Activated CD8-positive, alpha-beta memory T cell treated with anti-CD3 and anti-CD28 coated beads, Interleukin-2, amount 50 U/mL, for 1 hour (primary cell): ENCODE results near the gene NPL.

Experiments
- DNase-seq: peaks from one replicate; pipeline ENCODE4 v3.0.0-alpha.2; 2020; ENCODE audit errors: extremely low read depth

Gene NPL

GRCh38 chr1:182778862-182779261 lies 10.7 kb upstream of the NPL start:
- DNase-seq: no peak

DNA sequence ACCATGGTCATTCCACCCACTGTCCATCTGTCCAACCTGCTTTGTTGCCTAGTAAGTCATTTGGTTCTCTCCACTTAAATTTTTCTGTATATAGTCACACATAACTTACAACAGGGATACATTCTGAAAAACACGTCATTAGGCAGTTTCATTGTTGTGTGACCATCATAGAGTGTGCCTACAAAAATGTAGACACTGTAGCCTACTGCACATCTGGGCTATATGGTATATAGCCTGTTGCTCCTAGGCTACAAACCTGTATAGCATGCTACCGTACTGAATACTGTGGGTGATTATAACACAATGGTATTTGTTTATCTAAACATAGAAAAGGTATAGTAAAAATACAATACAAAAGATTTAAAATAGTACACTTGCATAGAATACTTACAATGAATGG lies 10.0 kb upstream of the NPL start:
- no peak for DNase-seq

- peak; percentile 22 for DNase-seq
Measured at GRCh38 chr1:182781841-182782586, 7.6 kb upstream of the NPL start.

- DNase-seq: no peak
Measured at GRCh38 chr1:182782587-182782913, 7.0 kb upstream of the NPL start.

DNA sequence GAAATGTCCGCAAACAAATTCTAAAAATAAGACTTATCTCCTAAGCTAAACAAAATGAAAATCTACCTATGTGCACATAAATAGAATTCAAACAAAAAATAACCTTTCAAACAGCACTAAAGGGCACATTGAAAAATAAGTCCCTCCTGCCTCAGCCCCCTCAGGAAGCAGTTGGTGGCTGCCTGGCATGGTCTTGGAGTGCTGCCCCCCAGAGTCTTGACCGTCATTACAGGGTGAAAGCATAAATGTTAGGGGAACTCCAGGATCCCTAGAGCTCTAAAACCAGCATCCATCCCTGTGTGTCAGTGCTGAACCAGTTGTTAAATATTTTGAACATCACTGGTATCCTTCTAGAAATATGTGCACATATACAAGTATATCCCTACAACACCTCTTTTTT lies 6.5 kb upstream of the NPL start:
- DNase-seq: no peak

DNA sequence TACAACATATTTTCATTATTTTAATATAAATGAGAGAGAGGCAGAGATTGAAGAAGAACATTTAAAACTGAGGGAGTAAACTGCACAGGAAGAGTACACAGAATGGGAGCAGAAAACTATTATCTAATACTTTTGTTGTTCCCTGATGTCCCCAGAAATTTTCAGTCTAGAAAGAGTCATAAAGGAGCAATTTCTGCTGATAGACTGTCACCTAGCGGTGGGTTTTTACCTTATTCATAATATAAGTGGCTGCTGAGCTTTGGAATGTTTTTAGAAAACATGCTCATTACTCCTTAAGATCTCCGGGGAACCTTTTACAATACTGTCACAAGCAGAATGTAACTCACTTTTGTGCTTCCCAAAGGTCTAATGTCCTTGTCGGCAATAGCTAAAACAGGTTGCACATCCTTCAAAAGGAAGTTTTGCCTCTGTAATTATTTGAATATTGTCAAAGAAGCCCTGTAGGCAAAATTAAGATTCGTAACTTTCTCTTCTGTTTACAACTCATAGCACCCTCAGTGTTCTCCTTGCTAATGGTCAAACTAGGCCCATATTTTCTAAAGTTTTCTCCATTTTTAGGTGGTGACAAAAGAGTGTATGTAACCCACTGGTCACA lies 4.9 kb upstream of the NPL start:
- no peak for DNase-seq

DNA sequence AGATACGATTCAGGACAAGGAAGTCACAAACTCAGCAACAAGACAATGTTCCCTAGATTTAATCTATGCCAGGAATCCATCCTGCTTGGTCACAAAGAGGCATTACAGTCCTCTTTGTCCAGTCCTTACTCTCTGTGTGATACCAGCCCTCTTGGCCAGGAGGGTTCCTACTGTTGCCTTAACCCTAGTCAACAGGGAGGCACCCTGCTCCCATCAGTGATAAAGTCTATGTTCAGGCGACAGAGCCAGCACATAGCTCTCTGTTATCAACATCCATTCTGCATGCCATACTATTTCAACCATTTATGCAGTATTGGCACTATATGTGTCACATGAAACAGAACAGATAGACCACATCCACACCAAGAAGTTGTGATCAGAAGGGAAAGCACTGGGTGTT lies 4.4 kb upstream of the NPL start:
- no peak for DNase-seq

GRCh38 chr1:182786223-182786994 lies 3.2 kb upstream of the NPL start:
- DNase-seq: no peak

- DNase-seq: no peak
Measured at GRCh38 chr1:182786995-182787324, 2.6 kb upstream of the NPL start.

DNA sequence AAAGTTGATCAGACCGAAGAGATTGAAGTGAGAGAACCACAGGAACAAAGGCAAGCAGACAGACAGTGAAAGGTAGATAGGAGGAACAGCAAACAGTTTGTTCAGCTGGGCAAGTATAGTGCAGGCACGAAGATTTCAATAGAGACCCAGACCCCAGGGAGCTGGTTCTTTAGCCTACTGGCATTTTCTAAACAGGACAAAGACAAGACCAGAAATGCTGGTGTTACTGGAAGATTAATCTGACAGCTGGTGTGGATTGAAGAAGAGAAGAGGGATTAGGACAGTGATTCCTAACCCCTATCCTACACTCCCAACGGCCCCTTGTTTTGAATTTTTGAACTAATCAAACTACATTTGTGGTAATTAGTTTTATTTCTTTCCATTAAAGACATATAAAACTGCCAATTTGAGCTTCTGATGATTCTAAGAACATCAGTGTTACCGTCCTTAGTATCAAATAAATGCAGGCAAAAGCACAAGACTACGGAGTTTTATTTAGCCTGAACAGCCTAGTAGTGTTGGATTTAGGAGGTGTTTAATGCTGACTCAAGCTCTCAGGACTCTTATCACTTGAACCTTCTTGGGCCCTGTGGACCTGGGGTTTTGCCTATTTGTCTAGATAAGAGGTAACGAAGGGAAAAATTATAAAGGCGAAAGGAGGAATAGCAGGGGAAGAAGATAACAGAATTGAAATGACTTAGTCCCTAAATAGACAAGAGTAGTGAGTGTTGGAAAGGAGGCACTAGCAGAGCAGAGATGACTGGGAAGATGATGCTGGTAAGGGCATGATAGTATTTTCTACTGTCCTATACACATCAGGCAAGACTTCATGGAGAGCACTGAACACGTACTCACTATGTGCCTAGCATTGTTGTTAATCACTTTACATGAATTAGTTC lies 2.0 kb downstream of the NPL start:
- DNase-seq: no peak

DNA sequence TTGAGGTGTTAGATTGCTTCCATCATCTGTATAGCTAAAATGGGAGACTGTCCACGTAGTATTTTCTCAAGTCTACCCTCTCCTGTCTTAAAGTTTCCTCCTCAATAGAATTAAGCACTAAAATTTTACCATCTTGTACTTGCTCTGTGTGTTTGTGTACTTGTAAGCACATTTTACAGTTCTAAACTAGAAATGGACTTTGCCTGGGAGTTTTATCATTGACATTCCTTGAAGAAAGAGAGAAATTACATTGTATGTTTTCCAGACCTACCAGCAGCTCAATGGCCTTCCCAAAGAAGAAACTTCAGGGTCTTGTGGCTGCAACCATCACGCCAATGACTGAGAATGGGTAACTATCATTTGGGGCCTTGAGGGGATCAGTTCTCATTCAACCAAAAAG lies 4.5 kb downstream of the NPL start:
- DNase-seq: no peak

DNA sequence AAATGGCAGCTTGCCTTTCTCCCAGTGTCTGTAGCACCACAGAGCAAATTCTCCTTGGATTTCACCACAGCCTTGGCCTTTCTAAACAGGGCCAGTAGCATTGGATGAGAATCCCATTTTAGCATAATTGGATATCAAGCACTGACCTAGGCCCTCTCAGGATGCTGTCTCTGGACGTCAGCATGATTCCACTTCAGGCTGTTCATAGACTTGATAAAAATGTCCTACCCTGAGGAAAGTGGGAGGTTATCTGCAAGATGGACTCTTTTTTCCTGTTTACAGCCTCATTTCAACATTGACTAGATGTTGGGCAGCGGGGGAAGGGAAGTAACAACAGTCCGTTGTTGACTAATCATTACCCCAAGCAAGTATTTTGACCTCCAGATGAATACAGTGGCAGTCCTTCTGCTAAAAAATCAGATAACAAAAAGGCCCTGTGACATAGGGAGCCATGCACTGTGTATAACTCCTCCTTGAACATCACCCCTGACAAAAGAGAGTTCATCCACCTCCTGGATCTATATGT lies 5.2 kb downstream of the NPL start:
- DNase-seq: no peak

DNA sequence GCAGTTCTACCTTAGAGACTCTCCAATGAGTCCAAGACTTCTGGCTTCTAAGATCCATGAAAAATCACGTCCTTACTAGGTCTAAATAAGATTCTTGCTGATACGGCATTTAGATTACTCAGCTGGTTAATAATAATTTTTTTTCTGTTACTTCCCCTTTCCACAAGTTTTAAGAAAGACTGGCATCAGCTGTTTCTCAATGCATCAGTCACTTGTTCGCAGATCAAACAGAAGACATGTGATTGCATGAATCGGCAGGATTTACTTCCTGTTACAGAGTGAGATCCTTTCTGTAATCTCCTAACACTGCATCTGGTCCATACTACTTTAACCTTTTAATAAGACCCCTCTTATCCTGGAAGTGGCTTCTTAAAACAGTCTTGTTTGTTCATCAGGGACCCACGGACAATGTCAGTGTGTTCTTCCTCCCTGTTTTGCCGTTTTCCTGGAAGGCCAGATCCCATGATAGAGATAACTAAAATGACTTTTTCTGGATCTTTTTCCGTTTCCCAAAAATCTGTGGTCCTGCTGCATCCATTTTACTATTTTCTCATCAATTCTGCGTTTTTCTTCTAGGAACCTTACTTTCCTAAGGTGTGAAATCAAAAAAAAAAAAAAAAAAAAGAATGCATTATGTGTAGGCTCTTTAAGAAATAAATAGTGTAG lies 6.1 kb downstream of the NPL start:
- DNase-seq: no peak

DNA sequence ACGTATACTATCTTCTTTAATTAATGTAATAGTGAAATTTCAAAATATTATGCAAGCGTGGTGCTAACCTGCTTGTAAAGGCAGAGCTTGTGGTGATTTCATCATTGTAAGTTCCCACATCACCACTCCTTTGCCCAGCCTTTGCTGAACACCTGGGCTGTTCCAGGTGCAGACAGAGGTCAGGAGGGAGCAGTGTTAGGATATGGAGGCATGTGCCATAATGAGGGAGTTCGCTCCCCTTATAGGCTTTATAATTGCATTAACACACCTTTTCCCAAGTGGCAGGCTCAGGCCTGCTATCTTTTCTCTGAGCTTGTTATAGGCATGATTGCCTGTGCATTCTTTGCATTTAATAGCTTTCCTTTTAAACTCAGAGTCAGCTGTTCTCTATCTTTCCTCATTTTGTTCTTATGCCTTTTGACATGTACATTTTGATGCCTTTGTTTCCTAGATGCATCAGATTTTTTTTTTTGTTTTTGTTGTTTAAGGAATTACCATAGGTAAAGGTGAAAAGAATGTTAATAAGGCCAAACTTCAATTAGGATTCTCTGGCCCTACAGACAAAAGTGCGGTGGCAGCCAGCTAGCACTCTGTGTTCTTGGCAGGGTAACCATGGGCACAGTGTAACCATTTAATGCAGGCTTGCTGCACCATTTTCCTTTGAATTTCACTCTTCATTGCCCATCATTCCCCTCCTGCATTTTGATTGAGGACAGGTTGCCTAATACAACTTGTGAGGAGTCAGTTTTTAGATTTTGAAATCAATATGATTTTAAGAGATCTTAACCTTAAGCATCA lies 12.6 kb downstream of the NPL start:
- DNase-seq: no peak

GRCh38 chr1:182803846-182804245 lies 14.3 kb downstream of the NPL start:
- no peak for DNase-seq

DNA sequence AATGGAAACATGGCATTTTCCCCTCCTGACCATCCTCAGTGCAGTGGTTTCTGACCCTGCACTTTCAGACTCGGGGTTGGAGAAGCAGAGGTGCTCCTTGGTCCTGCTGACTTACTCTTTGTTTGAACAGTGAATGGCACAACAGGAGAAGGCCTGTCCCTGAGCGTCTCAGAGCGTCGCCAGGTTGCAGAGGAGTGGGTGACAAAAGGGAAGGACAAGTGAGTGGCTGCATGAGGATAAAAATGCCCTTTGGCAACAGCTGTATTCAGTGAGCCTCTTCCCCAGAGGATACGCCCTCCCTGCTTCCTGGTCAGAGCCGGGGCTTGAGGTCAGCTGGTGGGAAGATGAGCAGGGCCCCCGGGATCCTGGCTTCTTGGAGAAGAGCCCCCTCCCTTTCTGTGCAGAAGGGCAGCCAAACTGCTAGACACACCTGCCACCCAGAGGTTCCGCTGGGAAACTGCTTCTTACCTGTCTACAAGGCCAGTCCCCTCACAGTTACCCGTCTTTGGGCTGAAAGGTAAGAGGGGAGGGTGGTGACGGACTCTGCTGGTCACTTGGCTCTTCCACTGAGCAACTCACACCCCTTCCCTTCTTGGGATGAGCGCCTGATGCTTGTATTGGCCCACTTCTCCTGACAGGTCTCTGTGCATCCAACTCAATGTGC lies 16.6 kb downstream of the NPL start:
- no peak for DNase-seq

DNA sequence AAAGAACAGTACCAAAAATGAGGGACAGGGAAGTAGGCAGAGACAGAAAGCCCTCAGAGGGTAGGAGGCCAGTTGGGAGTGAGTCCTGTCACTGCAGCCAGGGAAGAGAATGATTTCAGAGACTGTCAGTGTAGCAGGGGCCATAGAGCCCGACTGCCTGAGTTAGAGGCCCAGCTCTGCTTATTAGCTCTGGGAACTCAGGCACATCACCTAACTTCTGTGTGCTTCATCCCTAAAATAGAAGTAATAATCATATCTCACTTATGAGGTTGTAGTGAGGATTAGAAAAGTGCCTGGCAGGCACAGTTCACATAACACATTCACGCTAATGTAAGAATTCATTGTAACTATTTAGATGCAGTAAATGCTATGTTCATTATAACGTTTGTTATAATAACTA lies 18.3 kb downstream of the NPL start:
- no peak for DNase-seq

DNA sequence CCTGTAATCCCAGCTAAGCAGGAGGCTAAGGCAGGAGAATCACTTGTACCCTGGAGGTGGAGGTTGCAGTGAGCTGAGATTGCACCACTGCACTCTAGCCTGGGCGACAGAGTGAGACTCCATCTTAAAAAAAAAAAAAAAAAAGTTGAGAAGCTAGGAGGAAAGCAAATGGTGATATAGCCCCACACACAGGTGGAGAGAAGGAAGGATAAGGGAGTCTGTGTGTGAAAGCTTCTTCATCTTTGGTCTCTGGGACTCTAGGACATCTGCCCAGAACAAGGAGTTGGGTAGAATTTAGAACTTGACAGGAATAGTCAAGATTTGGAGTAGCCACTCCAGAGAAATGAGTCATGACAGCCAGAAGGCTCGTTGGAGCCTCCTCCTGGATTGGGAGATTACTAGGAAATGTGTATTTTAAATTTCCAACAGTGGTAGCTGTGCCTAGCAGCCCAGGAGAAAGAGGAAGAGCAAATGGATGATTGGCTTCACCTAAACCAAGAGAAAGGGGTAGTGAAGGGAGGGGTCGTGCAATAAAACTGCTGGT lies 19.9 kb downstream of the NPL start:
- no peak for DNase-seq

GRCh38 chr1:182811975-182812722 lies 22.6 kb downstream of the NPL start:
- no peak for DNase-seq
